K562 (cell line): Measurements from ENCODE around the gene ABCE1. TPM values are rescaled to one million over a fixed set of nuclear protein-coding genes. Genes with fewer than 3 reads are reported as not detected.
A peak's percentile ranks its signal among the peaks of the same experiment; 100 is the strongest.

Source experiments
- CBX1 ChIP-seq: sonication (generic); IDR thresholded peaks from 2 replicates; pipeline ENCODE4 v1.6.1; 2016; ENCODE audit warnings: antibody characterized with exemption, low read depth, mild to moderate bottlenecking
- DIDO1 ChIP-seq: fragments of 450-650 bp; IDR thresholded peaks from 2 replicates; pipeline ENCODE4 v1.6.1; 2016; ENCODE audit warnings: low read depth, missing biosample characterization, missing genetic modification characterization
- FOXK2 ChIP-seq, 2 experiments: fragments of 450-650 bp; IDR thresholded peaks in 1 of 2; conservative IDR thresholded peaks in 1 of 2; 2 replicates each; pipeline ENCODE4 v1.6.1; 2016; ENCODE audit warnings: low read depth in 2 of 2, mild to moderate bottlenecking in 1 of 2
- KLF13 ChIP-seq: fragments of 450-650 bp; IDR thresholded peaks from 2 replicates; pipeline ENCODE4 v1.6.1; 2016; ENCODE audit warnings: missing genetic modification characterization, low read depth, mild to moderate bottlenecking, missing compliant biosample characterization, moderate library complexity, borderline replicate concordance
- MECOM ChIP-seq: fragments of 250-450 bp; sonication (Bioruptor Pico); IDR thresholded peaks from 2 replicates; pipeline ENCODE4 v1.8.0; 2022; ENCODE audit warnings: inconsistent platforms
- MTF1 ChIP-seq: fragments of 250-450 bp; sonication (Bioruptor Pico); IDR thresholded peaks from 2 replicates; pipeline ENCODE4 v1.9.0; 2021; ENCODE audit warnings: moderate library complexity, mild to moderate bottlenecking, inconsistent platforms, borderline replicate concordance
- NEUROD1 ChIP-seq: fragments of 150-350 bp; IDR thresholded peaks from 2 replicates; pipeline ENCODE4 v1.6.1; 2014; ENCODE audit warnings: borderline replicate concordance, low read length, low read depth; ENCODE audit not compliant: partially characterized antibody
- PRPF4 ChIP-seq: fragments of 200-400 bp; formaldehyde crosslinking; IDR thresholded peaks from one replicate; pipeline ENCODE4 v1.6.1; 2017; ENCODE audit warnings: low read length, low read depth, mild to moderate bottlenecking; ENCODE audit not compliant: insufficient read depth, poor library complexity, severe bottlenecking
- SMAD1 ChIP-seq: fragments of 150-350 bp; IDR thresholded peaks from 2 replicates; pipeline ENCODE4 v1.6.1; 2014; ENCODE audit warnings: low read length, low read depth; ENCODE audit not compliant: partially characterized antibody
- SMAD3 ChIP-seq: fragments of 450-650 bp; formaldehyde crosslinking; conservative IDR thresholded peaks from 2 replicates; pipeline ENCODE4 v1.4.0; 2020; ENCODE audit warnings: mild to moderate bottlenecking
- SUPT5H ChIP-seq: fragments of 450-650 bp; IDR thresholded peaks from 2 replicates; pipeline ENCODE4 v1.6.1; 2016
- TAF1 ChIP-seq: IDR thresholded peaks from 2 replicates; pipeline ENCODE4 v1.6.1; 2011; ENCODE audit warnings: mild to moderate bottlenecking, low read length, moderate library complexity; ENCODE audit not compliant: insufficient read depth, control insufficient read depth, severe bottlenecking; ENCODE audit errors: extremely low read depth
- ZMIZ1 ChIP-seq, 2 experiments: fragments of 150-350 bp in 1 of 2; IDR thresholded peaks; 2 replicates each; pipeline ENCODE4 v1.6.1; 2012 to 2016; ENCODE audit warnings: low read depth in 2 of 2, low read length in 2 of 2, mild to moderate bottlenecking in 1 of 2, moderate library complexity in 1 of 2
- ZNF217 ChIP-seq: sonication (generic); formaldehyde crosslinking; IDR thresholded peaks from 2 replicates; pipeline ENCODE4 v1.8.0; 2022; ENCODE audit warnings: mild to moderate bottlenecking, missing genetic modification reagents
- polyA plus RNA-seq, 8 experiments: library from polyadenylated mRNA; depleted of rRNA in 4 of 8; stranded (reverse) in 5 of 8; unstranded in 3 of 8; fragments of >200 nt; fragmentation: Nextera tagmentation in 2 of 8; fragmentation: Illumina TruSeq in 1 of 8; extraction: Ambion mirVana in 2 of 8; extraction: Trizol in 1 of 8; gene quantifications; 2 replicates each; pipeline versions ENCODE4 v1.2.1 to v1.2.3, GENCODE V29; 2011 to 2014; ENCODE audit warnings: inconsistent platforms in 1 of 8, missing spikeins in 1 of 8
- total RNA-seq, 7 experiments: library from RNA; depleted of rRNA in 6 of 7; stranded (reverse); fragments of >200 nt in 6 of 7; fragmentation: Illumina TruSeq in 2 of 7; extraction: Trizol in 2 of 7; gene quantifications; 2 replicates each; pipeline versions ENCODE4 v1.2.1 to v1.2.3, GENCODE V29; 2011 to 2021; ENCODE audit warnings: low replicate concordance in 1 of 7
- TF ChIP-seq, protein P1 (sequence below), 2 experiments: fragments of 450-650 bp in 1 of 2; IDR thresholded peaks; 2 replicates each; pipeline ENCODE4 v1.6.1; 2011 to 2017; ENCODE audit warnings: low read depth in 2 of 2, antibody characterized with exemption in 1 of 2, borderline replicate concordance in 1 of 2, low read length in 1 of 2, mild to moderate bottlenecking in 1 of 2, mixed read lengths in 1 of 2; ENCODE audit not compliant: control insufficient read depth in 1 of 2
- TF ChIP-seq, protein P2 (sequence below): fragments of 150-350 bp; conservative IDR thresholded peaks from 2 replicates; pipeline ENCODE4 v1.6.1; 2014; ENCODE audit warnings: low read length

ABCE1 gene
- total and polyA plus RNA-seq, 9 of the 15 experiments (the other 6 are each of a cell fraction or from before 2014, with no cell fraction given) = 134 to 256 (median 169) TPM

GRCh38 chr4:145097821-145098674 is at the start of gene ABCE1, which contains the start of gene ANAPC10 (continued):
- TF ChIP-seq, protein P1, sequence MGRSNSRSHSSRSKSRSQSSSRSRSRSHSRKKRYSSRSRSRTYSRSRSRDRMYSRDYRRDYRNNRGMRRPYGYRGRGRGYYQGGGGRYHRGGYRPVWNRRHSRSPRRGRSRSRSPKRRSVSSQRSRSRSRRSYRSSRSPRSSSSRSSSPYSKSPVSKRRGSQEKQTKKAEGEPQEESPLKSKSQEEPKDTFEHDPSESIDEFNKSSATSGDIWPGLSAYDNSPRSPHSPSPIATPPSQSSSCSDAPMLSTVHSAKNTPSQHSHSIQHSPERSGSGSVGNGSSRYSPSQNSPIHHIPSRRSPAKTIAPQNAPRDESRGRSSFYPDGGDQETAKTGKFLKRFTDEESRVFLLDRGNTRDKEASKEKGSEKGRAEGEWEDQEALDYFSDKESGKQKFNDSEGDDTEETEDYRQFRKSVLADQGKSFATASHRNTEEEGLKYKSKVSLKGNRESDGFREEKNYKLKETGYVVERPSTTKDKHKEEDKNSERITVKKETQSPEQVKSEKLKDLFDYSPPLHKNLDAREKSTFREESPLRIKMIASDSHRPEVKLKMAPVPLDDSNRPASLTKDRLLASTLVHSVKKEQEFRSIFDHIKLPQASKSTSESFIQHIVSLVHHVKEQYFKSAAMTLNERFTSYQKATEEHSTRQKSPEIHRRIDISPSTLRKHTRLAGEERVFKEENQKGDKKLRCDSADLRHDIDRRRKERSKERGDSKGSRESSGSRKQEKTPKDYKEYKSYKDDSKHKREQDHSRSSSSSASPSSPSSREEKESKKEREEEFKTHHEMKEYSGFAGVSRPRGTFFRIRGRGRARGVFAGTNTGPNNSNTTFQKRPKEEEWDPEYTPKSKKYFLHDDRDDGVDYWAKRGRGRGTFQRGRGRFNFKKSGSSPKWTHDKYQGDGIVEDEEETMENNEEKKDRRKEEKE (IDR thresholded peaks at IDR 0.05; ENCODE audit: borderline replicate concordance in 1 of 2, control insufficient read depth in 1 of 2, low read depth in 2 of 2, low read length in 1 of 2) = no peak
- TF ChIP-seq, protein P2, sequence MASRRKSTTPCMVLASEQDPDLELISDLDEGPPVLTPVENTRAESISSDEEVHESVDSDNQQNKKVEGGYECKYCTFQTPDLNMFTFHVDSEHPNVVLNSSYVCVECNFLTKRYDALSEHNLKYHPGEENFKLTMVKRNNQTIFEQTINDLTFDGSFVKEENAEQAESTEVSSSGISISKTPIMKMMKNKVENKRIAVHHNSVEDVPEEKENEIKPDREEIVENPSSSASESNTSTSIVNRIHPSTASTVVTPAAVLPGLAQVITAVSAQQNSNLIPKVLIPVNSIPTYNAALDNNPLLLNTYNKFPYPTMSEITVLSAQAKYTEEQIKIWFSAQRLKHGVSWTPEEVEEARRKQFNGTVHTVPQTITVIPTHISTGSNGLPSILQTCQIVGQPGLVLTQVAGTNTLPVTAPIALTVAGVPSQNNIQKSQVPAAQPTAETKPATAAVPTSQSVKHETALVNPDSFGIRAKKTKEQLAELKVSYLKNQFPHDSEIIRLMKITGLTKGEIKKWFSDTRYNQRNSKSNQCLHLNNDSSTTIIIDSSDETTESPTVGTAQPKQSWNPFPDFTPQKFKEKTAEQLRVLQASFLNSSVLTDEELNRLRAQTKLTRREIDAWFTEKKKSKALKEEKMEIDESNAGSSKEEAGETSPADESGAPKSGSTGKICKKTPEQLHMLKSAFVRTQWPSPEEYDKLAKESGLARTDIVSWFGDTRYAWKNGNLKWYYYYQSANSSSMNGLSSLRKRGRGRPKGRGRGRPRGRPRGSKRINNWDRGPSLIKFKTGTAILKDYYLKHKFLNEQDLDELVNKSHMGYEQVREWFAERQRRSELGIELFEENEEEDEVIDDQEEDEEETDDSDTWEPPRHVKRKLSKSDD = 0 out of 2 replicates have a peak, but pooled peaks have one; percentile 66
- TF ChIP-seq CBX1 (peak; percentile 70; the same call in 1 of the 2 replicates), MECOM (CRISPR knock-in tag) (no peak), SMAD1 (peak; percentile 56), ZMIZ1 (IDR thresholded peaks at IDR 0.05; ENCODE audit: low read depth in 2 of 2, low read length in 2 of 2) (peak in 1 of 2 experiments; percentile 29; a peak in 1 of 4 replicates), PRPF4 (no peak), NEUROD1 (peak; percentile 77), KLF13 (tag) (no peak), ZNF217 (CRISPR knock-in tag) (no peak), DIDO1 (tag) (peak; percentile 82), FOXK2 (conservative IDR thresholded peaks at IDR 0.05 in 1 of 2, IDR thresholded peaks at IDR 0.05 in 1 of 2; ENCODE audit: low read depth in 2 of 2) (peak; percentile 62 to 81), MTF1 (CRISPR knock-in tag) (no peak), TAF1 (peak; percentile 83), SUPT5H (peak; percentile 90), SMAD3 (CRISPR knock-in tag) (0 out of 2 replicates have a peak, but pooled peaks have one; percentile 63)
